Subcutaneous adipose tissue (tissue), 4 donors: Measurements from ENCODE around the gene TRIM40. TPM values are rescaled to one million over a fixed set of nuclear protein-coding genes. Genes with fewer than 3 reads are reported as not detected.

Source experiments
- total RNA-seq, 4 donors: library from RNA; depleted of rRNA; stranded (reverse); fragments of >200 nt; gene quantifications; one replicate each; pipeline ENCODE4 v1.1.0, GENCODE V29; 2016
- TF ChIP-seq, protein P1 (sequence below): fragments of 450-650 bp; IDR thresholded peaks from one replicate; pipeline ENCODE4 v1.5.1; 2016; ENCODE audit warnings: low read depth, mild to moderate bottlenecking, control low read depth, antibody characterized with exemption, moderate library complexity

Gene TRIM40
- total RNA-seq, 4 donors from 2014 or later, result not detected

DNA sequence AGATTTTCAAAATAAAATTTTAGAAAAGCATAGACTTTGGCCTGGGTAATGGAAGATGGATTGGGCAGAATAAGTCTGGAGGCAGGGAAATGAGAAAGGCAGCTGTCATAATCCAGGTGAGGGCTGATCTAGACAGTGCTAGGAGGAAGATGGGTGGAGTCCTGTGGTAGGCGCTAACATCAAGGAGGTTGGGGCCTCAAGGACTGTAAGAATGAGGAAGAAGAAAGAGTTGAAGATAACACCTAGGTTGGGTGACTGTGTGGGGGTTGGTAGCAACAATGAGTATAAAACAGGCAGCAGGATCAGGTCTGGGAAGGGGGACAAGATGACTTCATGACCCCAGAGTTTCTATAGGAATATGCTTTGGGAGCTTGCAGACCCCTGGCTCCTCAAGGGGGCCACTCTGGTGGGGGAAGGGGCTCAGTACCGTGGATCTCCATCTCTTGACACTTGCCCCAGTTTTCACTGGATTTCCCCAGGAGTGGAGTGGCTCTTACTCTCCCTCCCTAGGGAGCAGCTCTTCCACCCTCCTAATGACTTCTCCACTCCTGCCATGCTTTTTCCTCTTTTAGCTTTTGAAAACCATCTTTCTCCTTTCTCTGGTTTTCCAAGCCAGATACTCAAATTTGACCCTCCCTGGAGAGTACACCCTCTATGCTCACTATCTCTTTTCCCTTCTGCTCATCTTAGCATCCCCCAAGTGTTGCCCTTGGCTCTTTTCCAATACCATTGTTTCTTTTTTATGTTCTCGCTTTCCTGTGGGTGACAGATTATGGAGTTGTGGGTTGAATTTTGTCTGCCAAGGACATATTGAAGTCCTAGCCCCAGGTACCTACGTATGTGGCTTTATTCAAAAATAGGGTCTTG, 37.8 kb upstream of the TRIM40 start:
- TF ChIP-seq, protein P1, sequence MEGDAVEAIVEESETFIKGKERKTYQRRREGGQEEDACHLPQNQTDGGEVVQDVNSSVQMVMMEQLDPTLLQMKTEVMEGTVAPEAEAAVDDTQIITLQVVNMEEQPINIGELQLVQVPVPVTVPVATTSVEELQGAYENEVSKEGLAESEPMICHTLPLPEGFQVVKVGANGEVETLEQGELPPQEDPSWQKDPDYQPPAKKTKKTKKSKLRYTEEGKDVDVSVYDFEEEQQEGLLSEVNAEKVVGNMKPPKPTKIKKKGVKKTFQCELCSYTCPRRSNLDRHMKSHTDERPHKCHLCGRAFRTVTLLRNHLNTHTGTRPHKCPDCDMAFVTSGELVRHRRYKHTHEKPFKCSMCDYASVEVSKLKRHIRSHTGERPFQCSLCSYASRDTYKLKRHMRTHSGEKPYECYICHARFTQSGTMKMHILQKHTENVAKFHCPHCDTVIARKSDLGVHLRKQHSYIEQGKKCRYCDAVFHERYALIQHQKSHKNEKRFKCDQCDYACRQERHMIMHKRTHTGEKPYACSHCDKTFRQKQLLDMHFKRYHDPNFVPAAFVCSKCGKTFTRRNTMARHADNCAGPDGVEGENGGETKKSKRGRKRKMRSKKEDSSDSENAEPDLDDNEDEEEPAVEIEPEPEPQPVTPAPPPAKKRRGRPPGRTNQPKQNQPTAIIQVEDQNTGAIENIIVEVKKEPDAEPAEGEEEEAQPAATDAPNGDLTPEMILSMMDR, result no peak

DNA sequence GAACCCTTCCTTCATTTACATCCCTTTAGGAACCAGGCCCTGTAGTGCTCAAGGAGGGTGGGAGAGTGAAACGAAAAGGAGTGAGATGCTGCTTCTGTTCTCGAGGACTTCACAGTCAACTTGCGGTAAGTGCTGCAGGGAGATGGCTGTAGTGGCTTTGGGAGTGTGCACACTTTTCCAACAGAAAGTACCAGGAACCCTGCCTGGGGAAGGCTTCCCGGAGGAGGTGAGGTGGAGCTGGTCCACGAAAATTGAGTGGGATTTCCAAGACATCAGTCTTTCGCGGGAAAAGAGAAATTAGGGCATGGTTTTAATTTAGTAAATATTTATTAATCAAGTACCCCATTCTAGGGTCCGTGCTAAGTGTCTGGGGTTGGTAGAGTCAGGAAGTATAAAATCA, 35.8 kb upstream of the TRIM40 start:
- TF ChIP-seq, protein P1, result no peak

DNA sequence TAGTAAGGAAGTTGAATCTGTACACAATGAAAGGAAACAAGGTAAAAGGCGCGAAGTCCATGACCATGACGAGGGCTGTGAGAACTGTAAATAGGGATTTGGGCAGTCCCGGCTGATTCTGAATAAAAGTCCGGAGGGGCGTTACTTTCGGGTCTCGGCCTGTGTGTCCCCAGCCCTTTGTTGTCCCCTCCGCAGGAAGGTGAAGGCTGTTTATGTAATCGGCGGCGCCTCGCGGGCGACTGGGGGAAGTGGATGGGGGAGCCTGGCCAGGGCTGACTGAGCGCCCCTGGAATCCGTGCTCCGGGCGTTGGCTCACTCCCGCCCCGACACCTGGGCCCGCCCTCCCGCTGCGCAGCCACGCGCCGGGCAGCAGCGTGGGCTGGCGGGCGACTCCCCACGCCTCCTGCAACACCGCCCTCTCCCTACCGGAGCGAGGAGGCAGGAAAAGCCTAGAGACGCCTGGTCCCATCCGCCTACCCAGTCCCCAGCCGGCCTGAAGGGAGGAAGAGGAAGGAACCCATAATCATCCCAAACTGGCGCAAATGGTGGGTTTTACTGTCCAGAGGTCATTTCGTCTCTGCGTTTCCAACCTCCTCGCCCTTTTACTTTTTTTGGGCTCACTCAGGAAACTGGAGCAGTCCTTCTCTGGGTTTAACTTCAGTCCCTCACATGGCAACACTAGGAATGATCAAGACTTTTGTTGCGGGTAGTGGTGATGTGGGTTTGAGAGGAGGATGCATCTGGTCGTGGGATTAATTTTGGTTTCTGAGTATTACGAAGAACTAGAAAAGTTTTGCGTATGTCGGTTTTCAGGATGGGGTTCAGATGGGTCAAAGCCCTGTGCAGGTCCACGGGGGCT, 35.1 kb upstream of the TRIM40 start:
- TF ChIP-seq, protein P1, result no peak

DNA sequence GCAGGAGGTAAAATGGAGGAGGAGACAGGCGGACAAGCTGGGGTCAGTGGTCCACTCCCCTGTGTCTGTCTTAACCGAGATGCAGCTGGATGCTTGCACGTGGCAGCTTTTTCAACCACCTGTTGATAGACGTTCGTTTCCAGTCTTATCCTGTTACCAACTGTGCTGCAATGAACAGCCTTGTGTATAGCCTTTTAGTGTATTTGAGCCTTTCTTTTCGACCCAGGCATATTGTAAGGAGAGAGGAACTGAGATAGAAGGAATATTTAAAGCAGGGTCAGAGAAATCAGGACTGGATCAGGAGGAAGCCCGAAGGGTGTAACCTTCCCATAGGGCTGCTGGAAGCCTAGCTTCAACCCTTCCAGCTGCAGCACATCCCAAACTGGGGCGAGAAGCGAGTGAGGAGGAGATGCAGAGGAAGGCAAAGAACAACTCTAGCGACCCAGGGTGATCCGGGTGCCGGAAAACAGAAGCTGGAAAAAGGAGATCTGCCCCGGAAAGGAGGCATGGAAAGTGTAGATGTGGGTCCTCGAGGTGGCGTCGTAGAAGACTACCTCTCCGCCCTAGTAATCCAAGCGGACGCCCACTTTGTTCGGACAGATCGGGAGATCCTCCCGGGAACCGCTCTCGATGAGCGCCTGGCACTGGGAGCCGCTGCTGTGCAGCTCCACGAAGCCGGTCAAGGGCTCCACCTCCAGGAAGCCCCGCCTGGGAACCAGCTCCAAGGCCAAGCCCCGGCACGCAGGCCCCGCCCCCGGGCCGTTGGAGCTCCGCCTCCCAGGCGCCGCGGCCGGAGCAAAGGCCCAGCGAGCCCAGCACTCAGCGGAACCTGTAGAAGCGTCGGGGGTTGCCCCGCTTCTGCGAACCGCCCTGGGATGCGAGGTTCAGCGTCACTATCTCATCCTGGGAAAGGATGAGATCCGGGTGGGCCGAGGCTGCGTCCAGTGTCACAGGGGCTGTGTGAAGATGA, 34.2 kb upstream of the TRIM40 start:
- TF ChIP-seq, protein P1, result no peak

DNA sequence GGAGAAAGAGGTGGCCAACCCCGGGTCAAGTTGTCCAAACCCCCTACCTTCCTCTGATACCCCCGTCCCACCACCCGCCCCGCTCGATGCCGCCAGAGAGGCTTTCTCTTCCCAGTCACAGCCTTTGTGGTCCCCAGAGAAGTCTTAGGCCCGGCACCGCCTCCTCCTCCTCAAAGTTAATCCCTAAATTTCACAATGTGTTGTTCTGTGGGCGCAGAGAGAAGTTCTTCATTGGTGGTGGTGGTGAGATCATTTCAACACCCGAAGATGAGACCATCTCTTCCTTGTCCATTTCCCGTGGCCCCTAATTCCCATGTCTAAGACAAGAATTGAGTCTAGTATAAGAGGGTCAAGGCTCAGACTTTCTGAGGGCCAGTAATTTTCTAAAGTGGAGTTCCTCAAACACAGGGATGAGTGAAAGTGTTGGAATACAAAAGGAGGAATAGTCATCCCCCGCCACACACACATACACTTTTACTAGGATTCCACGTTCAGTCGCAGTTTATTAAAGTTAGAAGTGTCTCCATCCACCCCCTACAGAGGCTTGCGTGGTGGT, 33.4 kb upstream of the TRIM40 start:
- TF ChIP-seq, protein P1, result no peak

DNA sequence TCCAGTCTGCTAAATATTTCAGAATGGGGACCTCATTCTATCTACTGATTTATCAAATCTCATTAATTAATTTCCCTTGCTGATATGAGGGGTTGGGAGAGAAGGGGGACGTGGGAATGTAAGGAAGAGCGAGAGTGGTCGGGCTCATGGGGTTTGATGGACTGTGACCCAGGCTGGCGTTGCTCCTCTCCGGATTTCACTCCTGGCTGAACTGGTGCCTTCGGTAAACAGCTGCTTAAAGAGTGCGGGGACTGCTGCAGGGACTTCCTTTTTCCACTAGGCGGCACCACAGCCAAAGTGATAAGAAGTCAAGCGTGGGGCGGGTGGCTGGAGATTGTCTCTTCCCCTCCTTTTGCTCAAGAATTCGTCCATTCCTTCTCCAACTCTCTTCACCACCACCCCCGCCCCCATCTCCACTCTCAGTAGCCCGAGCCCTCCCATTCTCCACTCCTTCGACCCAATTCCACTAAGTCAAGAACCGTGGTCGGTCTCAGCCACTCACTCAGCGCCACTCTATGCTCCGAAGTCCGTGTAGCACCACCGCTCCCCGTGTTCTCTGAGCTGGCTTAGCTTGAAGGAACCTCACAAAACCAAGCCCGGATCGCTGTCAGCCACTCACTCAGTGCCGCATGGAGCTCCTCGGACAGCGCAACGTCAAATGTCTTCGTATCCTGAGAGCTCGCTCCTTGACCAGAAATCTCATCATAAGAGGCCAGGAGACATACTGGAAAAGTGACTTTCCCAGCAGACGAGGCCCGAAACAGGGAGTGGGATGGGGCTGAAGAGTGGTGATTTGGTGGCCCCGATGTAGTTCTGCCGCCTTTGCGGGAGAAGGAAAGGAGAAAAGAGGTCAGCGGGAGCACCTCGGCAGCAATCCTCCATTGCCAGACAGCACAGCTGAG, 32.7 kb upstream of the TRIM40 start:
- TF ChIP-seq, protein P1, result no peak
